Uterus (tissue), 4 donors: ENCODE data around the gene HDGFL2. TPM values are rescaled to one million over a fixed set of nuclear protein-coding genes. Genes with fewer than 3 reads are reported as not detected.

Experiments used
- DNase-seq, 2 donors: peaks; one replicate each; pipeline ENCODE4 v3.0.0-alpha.2; 2019 to 2020
- H3K27ac ChIP-seq, 2 donors: fragments of 200-600 bp; sonication (generic); 1 replicate in 1 of 2; 2 replicates in 1 of 2; pipeline ENCODE4 v1.5.1; 2016 to 2018
- H3K27me3 ChIP-seq, 2 donors: fragments of 200-600 bp; sonication (generic); one replicate each; pipeline ENCODE4 v1.5.1; 2018 to 2019; ENCODE audit warnings: control low read depth in 1 of 2
- H3K36me3 ChIP-seq, 2 donors: fragments of 200-600 bp; sonication (generic); one replicate each; pipeline ENCODE4 v1.5.1; 2019; ENCODE audit warnings: control low read depth in 1 of 2
- H3K4me1 ChIP-seq, 2 donors: fragments of 200-600 bp; sonication (generic); one replicate each; pipeline ENCODE4 v1.5.1; 2018 to 2019; ENCODE audit warnings: control low read depth in 1 of 2
- H3K4me3 ChIP-seq, 2 donors: fragments of 200-600 bp; sonication (generic); 1 replicate in 1 of 2; 2 replicates in 1 of 2; pipeline ENCODE4 v1.5.1; 2018 to 2019; ENCODE audit warnings: mild to moderate bottlenecking in 1 of 2
- H3K9me3 ChIP-seq, 2 donors: fragments of 200-600 bp; sonication (generic); one replicate each; pipeline ENCODE4 v1.5.1; 2019; ENCODE audit warnings: control low read depth in 1 of 2
- POLR2A ChIP-seq, 2 donors: fragments of 450-650 bp; IDR thresholded peaks; one replicate each; pipeline ENCODE4 v1.6.1; 2016; ENCODE audit warnings: antibody characterized with exemption in 2 of 2, mild to moderate bottlenecking in 1 of 2, moderate library complexity in 1 of 2
- intact Hi-C: fragments of 100-400 bp; cut with DNase I; formaldehyde crosslinking; loops from one replicate; pipeline ENCODE4 v1.15.1; 2023; ENCODE audit warnings: low total_unique reads
- total RNA-seq, 4 donors: library from RNA; depleted of rRNA in 3 of 4; stranded (reverse); fragments of >200 nt in 3 of 4; gene quantifications; one replicate each; pipeline versions ENCODE4 v1.1.0 to v1.2.4, GENCODE V29; 2014 to 2023
- TF ChIP-seq, protein P1 (sequence below), 4 experiments: fragments of 200-600 bp in 2 of 4; fragments of 450-650 bp in 2 of 4; sonication (generic) in 2 of 4; IDR thresholded peaks; one replicate each; pipeline ENCODE4 v1.5.1; 2016 to 2019; ENCODE audit warnings: antibody characterized with exemption in 4 of 4, mild to moderate bottlenecking in 2 of 4, moderate library complexity in 1 of 4
- donor health status: DM: yes; HTN: yes; CAD: no.

Gene HDGFL2
- total RNA-seq, 4 donors from 2014 or later: 8.5 to 65.8 (median 34.8) TPM

DNA sequence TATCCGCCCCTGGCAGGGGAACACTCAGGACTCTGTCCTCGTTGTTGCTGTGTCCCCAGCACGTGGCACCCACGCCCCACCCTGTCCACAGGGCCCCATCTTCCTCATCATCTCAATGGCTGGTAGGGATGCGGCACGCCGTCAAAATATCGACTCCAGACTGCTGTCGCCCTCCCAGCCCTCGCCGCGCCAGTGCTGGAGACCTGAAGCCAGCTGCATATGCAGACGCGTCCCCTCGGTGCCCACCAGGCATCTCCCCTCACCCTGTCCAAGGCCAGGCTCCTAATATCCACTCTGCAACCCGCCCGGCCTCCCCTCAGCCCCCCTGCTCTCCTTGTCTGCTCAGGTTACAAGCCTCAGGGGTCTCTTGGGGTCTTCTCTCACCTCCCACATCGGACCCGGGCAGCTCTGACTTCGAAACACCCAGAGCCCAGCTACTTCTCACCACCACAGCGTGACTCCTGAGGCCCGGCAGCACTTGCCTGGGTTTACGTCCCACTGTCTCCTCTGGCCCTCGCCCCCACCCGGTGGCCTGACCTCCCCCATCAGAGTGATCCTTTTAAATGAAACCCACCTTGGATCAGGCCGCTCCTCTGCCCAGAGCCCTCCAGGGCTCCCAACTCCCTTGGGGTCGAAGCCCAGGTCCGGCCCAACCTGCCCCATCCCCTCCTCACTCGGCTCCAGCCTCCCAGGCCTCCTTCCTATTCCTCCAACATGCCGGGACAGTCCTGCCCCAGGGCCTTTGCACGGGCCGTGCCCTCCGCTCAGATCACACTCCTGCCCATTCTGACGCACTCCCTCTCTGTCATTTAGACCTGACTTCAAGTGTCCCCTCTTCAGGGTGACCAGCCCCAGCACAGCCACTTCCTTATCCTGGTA lies 33.7 kb downstream of the HDGFL2 start:
- H3K27ac ChIP-seq: no peak overlapping the region
- no peaks in the 10 kb centered on the region for H3K9me3 ChIP-seq
- no peaks in the 10 kb centered on the region for H3K36me3 ChIP-seq
- intact Hi-C loops: no loop called here
- no peaks in the 10 kb centered on the region for H3K4me1 ChIP-seq
- H3K4me3 ChIP-seq: no peak overlapping the region
- TF ChIP-seq, protein P1, sequence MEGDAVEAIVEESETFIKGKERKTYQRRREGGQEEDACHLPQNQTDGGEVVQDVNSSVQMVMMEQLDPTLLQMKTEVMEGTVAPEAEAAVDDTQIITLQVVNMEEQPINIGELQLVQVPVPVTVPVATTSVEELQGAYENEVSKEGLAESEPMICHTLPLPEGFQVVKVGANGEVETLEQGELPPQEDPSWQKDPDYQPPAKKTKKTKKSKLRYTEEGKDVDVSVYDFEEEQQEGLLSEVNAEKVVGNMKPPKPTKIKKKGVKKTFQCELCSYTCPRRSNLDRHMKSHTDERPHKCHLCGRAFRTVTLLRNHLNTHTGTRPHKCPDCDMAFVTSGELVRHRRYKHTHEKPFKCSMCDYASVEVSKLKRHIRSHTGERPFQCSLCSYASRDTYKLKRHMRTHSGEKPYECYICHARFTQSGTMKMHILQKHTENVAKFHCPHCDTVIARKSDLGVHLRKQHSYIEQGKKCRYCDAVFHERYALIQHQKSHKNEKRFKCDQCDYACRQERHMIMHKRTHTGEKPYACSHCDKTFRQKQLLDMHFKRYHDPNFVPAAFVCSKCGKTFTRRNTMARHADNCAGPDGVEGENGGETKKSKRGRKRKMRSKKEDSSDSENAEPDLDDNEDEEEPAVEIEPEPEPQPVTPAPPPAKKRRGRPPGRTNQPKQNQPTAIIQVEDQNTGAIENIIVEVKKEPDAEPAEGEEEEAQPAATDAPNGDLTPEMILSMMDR (IDR thresholded peaks at IDR 0.05): no peak
- TF ChIP-seq POLR2A (IDR thresholded peaks at IDR 0.05): no peak
- no peak for DNase-seq
- H3K27me3 ChIP-seq: no peaks in the 10 kb centered on the region

DNA sequence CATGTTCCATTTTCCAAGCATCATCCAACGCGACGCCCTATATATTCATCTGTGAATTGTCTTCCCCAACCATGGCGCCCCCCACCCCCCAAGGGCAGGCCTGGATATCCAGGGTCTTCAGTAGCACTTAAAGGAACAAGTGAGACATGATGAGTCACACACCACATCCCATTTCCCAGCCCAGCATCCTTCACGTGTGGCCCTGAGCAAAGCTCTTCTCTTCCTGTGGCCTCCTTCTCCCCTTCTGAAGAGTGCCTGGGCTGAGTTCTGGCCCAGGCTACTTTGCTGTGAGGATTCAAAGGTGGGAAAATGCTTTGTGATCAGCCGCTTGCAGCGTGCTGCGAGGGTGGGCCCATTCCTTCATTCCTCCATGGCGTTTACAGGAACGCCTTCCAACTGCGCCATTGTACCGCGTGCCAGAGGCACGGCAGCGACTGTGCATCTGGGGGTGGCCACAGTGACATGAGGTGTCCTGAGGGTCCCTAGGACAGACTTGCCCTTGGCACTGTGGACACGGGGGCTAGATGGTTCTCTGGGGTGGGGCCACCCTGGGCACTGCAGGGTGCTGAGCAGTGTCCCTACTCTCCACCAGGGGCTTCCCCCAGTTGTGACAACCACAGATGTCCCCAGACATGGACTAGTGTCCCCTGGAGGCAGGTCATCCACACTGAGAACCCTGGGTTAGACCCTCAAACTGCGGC lies 34.5 kb downstream of the HDGFL2 start:
- H3K27ac ChIP-seq: no peak overlapping the region
- no peaks in the 10 kb centered on the region for H3K4me1 ChIP-seq

DNA sequence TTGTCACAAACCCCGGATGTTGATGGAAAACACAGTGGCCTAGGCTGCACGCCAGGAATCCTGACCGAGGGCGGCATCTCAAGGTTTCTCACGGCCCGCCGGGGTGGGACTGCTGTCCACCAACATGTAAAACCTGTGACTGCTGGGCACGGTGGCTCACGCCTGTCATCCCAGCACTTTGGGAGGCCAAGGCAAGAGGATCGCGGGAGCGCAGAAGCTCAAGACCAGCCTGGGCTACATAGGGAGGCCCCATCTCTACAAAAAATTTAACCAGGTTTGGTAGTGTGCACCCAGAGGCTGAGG lies 35.0 kb downstream of the HDGFL2 start:
- intact Hi-C loops: no loop called here
- no peaks in the 10 kb centered on the region for H3K27me3 ChIP-seq
- H3K4me1 ChIP-seq: no peaks in the 10 kb centered on the region
- DNase-seq: no peak
- TF ChIP-seq POLR2A (IDR thresholded peaks at IDR 0.05): peak in 1 of 2 donors; percentile 5
- TF ChIP-seq, protein P1 (IDR thresholded peaks at IDR 0.05): no peak
- H3K9me3 ChIP-seq: no peaks in the 10 kb centered on the region
- H3K4me3 ChIP-seq: no peak overlapping the region
- no peaks in the 10 kb centered on the region for H3K36me3 ChIP-seq
- H3K27ac ChIP-seq: no peak overlapping the region

More for the DNA sequence above, 34.5 kb downstream of the HDGFL2 start:
- no peak for DNase-seq
- Histone ChIP-seq H3K4me3 (no peak overlapping the region), H3K9me3 (no peaks in the 10 kb centered on the region), H3K27me3 (no peaks in the 10 kb centered on the region), H3K36me3 (no peaks in the 10 kb centered on the region)
- intact Hi-C loops: no loop called here
- TF ChIP-seq, protein P1 (IDR thresholded peaks at IDR 0.05): no peak
- no peak for TF ChIP-seq POLR2A (IDR thresholded peaks at IDR 0.05)

DNA sequence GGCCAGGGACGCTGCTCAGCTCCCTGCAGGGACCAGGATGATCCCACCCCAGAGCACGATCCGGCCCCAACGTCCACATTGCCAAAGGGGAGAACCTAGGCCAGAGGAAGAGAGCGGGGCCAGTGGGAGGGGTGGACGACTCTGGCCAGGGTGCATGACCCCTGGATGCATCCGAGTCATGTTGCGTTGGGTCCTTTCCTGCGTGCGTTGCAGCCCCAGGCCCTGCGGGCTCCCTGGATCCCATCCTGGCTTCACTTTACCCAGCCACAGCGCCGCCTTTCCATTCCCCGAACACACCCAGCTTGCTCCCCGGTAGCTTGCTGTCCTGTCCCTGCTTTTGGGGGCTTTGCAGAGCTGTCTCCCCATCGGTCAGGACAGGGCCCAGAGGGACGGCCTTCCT lies 35.7 kb downstream of the HDGFL2 start:
- DNase-seq: no peak
- H3K9me3 ChIP-seq: no peaks in the 10 kb centered on the region
- H3K27me3 ChIP-seq: no peaks in the 10 kb centered on the region
- no peaks in the 10 kb centered on the region for H3K4me1 ChIP-seq
- intact Hi-C loops: no loop called here
- no peak overlapping the region for H3K4me3 ChIP-seq
- H3K36me3 ChIP-seq: no peaks in the 10 kb centered on the region
- TF ChIP-seq, protein P1 (IDR thresholded peaks at IDR 0.05): no peak
- TF ChIP-seq POLR2A (IDR thresholded peaks at IDR 0.05): no peak
- no peak overlapping the region for H3K27ac ChIP-seq

DNA sequence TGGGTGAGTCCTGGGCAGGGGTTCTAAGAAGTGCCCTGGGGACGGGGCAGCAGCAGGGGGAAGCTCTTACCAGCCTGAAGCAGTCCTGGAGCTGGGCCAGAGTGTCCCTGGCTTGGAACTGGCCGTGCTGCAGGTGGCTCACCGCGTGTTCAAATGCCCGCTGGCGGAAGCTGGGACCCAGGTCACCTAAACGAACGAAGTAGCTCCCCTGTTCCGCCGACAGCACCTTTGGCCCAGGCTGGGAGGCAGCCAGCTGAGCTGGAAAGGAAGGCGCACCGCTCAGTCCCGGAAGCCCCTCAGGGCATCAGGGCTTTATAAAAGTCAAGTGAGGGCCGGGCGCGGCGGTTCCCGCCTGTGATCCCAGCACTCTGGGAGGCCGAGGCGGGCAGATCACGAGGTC lies 36.6 kb downstream of the HDGFL2 start:
- intact Hi-C loops: no loop called here
- Histone ChIP-seq H3K9me3 (no peaks in the 10 kb centered on the region), H3K36me3 (no peaks in the 10 kb centered on the region), H3K4me1 (no peaks in the 10 kb centered on the region), H3K4me3 (no peak overlapping the region), H3K27ac (no peak overlapping the region), H3K27me3 (no peaks in the 10 kb centered on the region)
- DNase-seq: no peak
- TF ChIP-seq, protein P1 (IDR thresholded peaks at IDR 0.05): no peak
- TF ChIP-seq POLR2A (IDR thresholded peaks at IDR 0.05): no peak
